HCT116 (cell line): ENCODE results near the gene MYO1F.

Experiments
- CTCF ChIP-seq, 3 experiments: fragments of 200-600 bp in 1 of 3; sonication (generic) in 1 of 3; IDR thresholded peaks in 2 of 3; conservative IDR thresholded peaks in 1 of 3; 2 replicates each; pipeline ENCODE4 v1.5.1; 2012 to 2017; ENCODE audit warnings: low read depth in 2 of 3, low read length in 2 of 3, antibody characterized with exemption in 1 of 3, borderline replicate concordance in 1 of 3, control low read depth in 1 of 3, mild to moderate bottlenecking in 1 of 3, mixed read lengths in 1 of 3, mixed run types in 1 of 3, moderate library complexity in 1 of 3; ENCODE audit not compliant: insufficient read depth in 1 of 3
- ELF1 ChIP-seq: IDR thresholded peaks from 2 replicates; pipeline ENCODE4 v1.6.1; 2012; ENCODE audit warnings: low read depth, borderline replicate concordance
- EZH2 ChIP-seq: fragments of 200-600 bp; sonication (generic); IDR thresholded peaks from 2 replicates; pipeline ENCODE4 v1.6.1; 2017; ENCODE audit warnings: antibody characterized with exemption, mixed run types
- MAX ChIP-seq: IDR thresholded peaks from 2 replicates; pipeline ENCODE4 v1.6.1; 2012
- POLR2AphosphoS5 ChIP-seq: IDR thresholded peaks from 2 replicates; pipeline ENCODE4 v1.6.1; 2011; ENCODE audit warnings: mild to moderate bottlenecking, low read depth, low read length, moderate library complexity
- SIN3A ChIP-seq: IDR thresholded peaks from 2 replicates; pipeline ENCODE4 v1.6.1; 2012; ENCODE audit warnings: low read depth
- SRF ChIP-seq: IDR thresholded peaks from 2 replicates; pipeline ENCODE4 v1.6.1; 2012; ENCODE audit warnings: low read depth
- TCF7L2 ChIP-seq: IDR thresholded peaks from 2 replicates; pipeline ENCODE4 v1.7.0; 2011; ENCODE audit warnings: borderline replicate concordance, inconsistent platforms; ENCODE audit not compliant: insufficient read depth, insufficient read length; ENCODE audit errors: extremely low read depth

GRCh38 chr19:8517551-8518442 is 59.4 kb downstream of the MYO1F start:
- TF ChIP-seq SIN3A, result no peak
- no peak for TF ChIP-seq EZH2
- no peak for TF ChIP-seq CTCF (IDR thresholded peaks at IDR 0.05 in 2 of 3, conservative IDR thresholded peaks at IDR 0.05 in 1 of 3; ENCODE audit: borderline replicate concordance in 1 of 3, insufficient read depth in 1 of 3, low read depth in 2 of 3, low read length in 2 of 3)
- TF ChIP-seq SRF, result no peak
- TF ChIP-seq ELF1, result no peak
- TF ChIP-seq TCF7L2, result no peak
- no peak for TF ChIP-seq POLR2AphosphoS5
- no peak for TF ChIP-seq MAX
